IMR-90 (cell line): Measurements from ENCODE around the gene TRDMT1. TPM values are rescaled to one million over a fixed set of nuclear protein-coding genes. Genes with fewer than 3 reads are reported as not detected.

Experiments used
- ATAC-seq: fragments of 200-7000 bp; cut with Tn5 transposase; 2 replicates; pipeline ENCODE4 v1.9.1; 2020; ENCODE audit warnings: low read depth, mild to moderate bottlenecking, moderate library complexity
- BruUV-seq: library from RNA; stranded (reverse); fragments of 400-500 nt; replicated peaks from 2 replicates; lab custom pipeline; 2021; lab: Mats Ljungman, UMichigan
- CTCF ChIA-PET: fragments of 300-600 bp; formaldehyde crosslinking; extraction: SDS; loops from one replicate; lab custom pipeline; 2021; ENCODE audit warnings: antibody characterized with exemption; lab: Yijun Ruan, JAX
- POLR2A ChIA-PET: fragments of 300-600 bp; sonication (Branson Sonifier 250); formaldehyde crosslinking; loops from one replicate; lab custom pipeline; 2022; ENCODE audit warnings: antibody characterized with exemption; ENCODE audit not compliant: unreplicated experiment; lab: Charles Lee
- DNase-seq: peaks from one replicate; pipeline ENCODE4 v3.0.0; 2013
- H2AFZ ChIP-seq: replicated peaks from 2 replicates; pipeline ENCODE3; 2013; ENCODE audit warnings: low read length, mild to moderate bottlenecking; ENCODE audit not compliant: poor library complexity
- H2AK5ac ChIP-seq: 2 replicates; pipeline ENCODE4 v1.6.1; 2013; ENCODE audit warnings: low read depth, low read length, inconsistent platforms
- H2AK9ac ChIP-seq: replicated peaks from 2 replicates; pipeline ENCODE3; 2013; ENCODE audit warnings: mild to moderate bottlenecking, low read depth, low read length, moderate library complexity; ENCODE audit not compliant: poor library complexity
- H2BK120ac ChIP-seq: 2 replicates; pipeline ENCODE4 v1.6.1; 2013; ENCODE audit warnings: low read depth, low read length, inconsistent platforms
- H2BK15ac ChIP-seq: 3 replicates; pipeline ENCODE4 v1.6.1; 2013; ENCODE audit warnings: low read depth, low read length, inconsistent platforms
- H2BK20ac ChIP-seq: 2 replicates; pipeline ENCODE4 v1.6.1; 2013; ENCODE audit warnings: low read depth, mild to moderate bottlenecking, inconsistent platforms, low read length, moderate library complexity
- H2BK5ac ChIP-seq: 2 replicates; pipeline ENCODE4 v1.6.1; 2013; ENCODE audit warnings: mild to moderate bottlenecking, low read depth, low read length, inconsistent platforms; ENCODE audit not compliant: poor library complexity, severe bottlenecking
- H3K14ac ChIP-seq: replicated peaks from 2 replicates; pipeline ENCODE4 v1.6.1; 2013; ENCODE audit warnings: low read depth, low read length, inconsistent platforms
- H3K18ac ChIP-seq: 2 replicates; pipeline ENCODE4 v1.6.1; 2013; ENCODE audit warnings: low read depth, low read length, control low read depth
- H3K23ac ChIP-seq: 2 replicates; pipeline ENCODE4 v1.6.1; 2013; ENCODE audit warnings: low read depth, low read length, inconsistent platforms
- H3K27ac ChIP-seq: 2 replicates; pipeline ENCODE4 v1.5.1; 2013; ENCODE audit warnings: mild to moderate bottlenecking, control low read depth, low read length; ENCODE audit not compliant: insufficient read depth
- H3K27me3 ChIP-seq: 2 replicates; pipeline ENCODE4 v1.6.1; 2013; ENCODE audit warnings: low read length; ENCODE audit not compliant: control insufficient read depth, insufficient read depth
- H3K36me3 ChIP-seq: 2 replicates; pipeline ENCODE4 v1.6.1; 2013; ENCODE audit warnings: low read length, mixed read lengths; ENCODE audit not compliant: control insufficient read depth, insufficient read depth
- H3K4ac ChIP-seq: 2 replicates; pipeline ENCODE4 v1.6.1; 2013; ENCODE audit warnings: low read depth, low read length, inconsistent platforms
- H3K4me1 ChIP-seq: 2 replicates; pipeline ENCODE4 v1.6.1; 2013; ENCODE audit warnings: low read length, mixed read lengths; ENCODE audit not compliant: control insufficient read depth, insufficient read depth
- H3K4me2 ChIP-seq: 2 replicates; pipeline ENCODE4 v1.6.1; 2013; ENCODE audit warnings: low read depth, mild to moderate bottlenecking, control low read depth, low read length, moderate library complexity
- H3K4me3 ChIP-seq: 2 replicates; pipeline ENCODE4 v1.5.1; 2013; ENCODE audit warnings: low read depth, mild to moderate bottlenecking, control low read depth, low read length, moderate library complexity; ENCODE audit not compliant: insufficient read depth
- H3K56ac ChIP-seq: 2 replicates; pipeline ENCODE4 v1.6.1; 2013; ENCODE audit warnings: low read length, inconsistent platforms; ENCODE audit not compliant: insufficient read depth; ENCODE audit errors: extremely low read depth
- H3K79me1 ChIP-seq, 2 experiments: 2 replicates each; pipeline ENCODE4 v1.6.1; 2013; ENCODE audit warnings: low read length in 2 of 2, inconsistent platforms in 1 of 2, low read depth in 1 of 2
- H3K9ac ChIP-seq: 2 replicates; pipeline ENCODE4 v1.6.1; 2013; ENCODE audit warnings: low read depth, low read length, control low read depth
- H3K9me1 ChIP-seq: 2 replicates; pipeline ENCODE4 v1.6.1; 2013; ENCODE audit warnings: low read length, inconsistent platforms; ENCODE audit not compliant: insufficient read depth
- H3K9me3 ChIP-seq: 2 replicates; pipeline ENCODE4 v1.6.1; 2013; ENCODE audit warnings: low read length; ENCODE audit not compliant: control insufficient read depth, insufficient read depth
- H4K20me1 ChIP-seq: 2 replicates; pipeline ENCODE4 v1.6.1; 2013; ENCODE audit warnings: low read length, inconsistent platforms; ENCODE audit not compliant: insufficient read depth
- H4K5ac ChIP-seq: 2 replicates; pipeline ENCODE4 v1.6.1; 2013; ENCODE audit warnings: mild to moderate bottlenecking, low read depth, low read length, control low read depth
- H4K8ac ChIP-seq, 2 experiments: 2 replicates each; pipeline ENCODE4 v1.6.1; 2013; ENCODE audit warnings: low read depth in 2 of 2, low read length in 2 of 2, control low read depth in 1 of 2, inconsistent platforms in 1 of 2
- H4K91ac ChIP-seq: 2 replicates; pipeline ENCODE4 v1.6.1; 2013; ENCODE audit warnings: low read depth, low read length, inconsistent platforms; ENCODE audit not compliant: insufficient read depth
- BHLHE40 ChIP-seq: fragments of 150-350 bp; IDR thresholded peaks from 2 replicates; pipeline ENCODE4 v1.6.1; 2016; ENCODE audit warnings: mild to moderate bottlenecking, low read depth, low read length
- CEBPB ChIP-seq: IDR thresholded peaks from 2 replicates; pipeline ENCODE4 v1.6.1; 2012; ENCODE audit warnings: low read depth, low read length, improper control_type of control experiment
- CHD1 ChIP-seq: IDR thresholded peaks from 2 replicates; pipeline ENCODE4 v1.6.1; 2012; ENCODE audit warnings: low read depth, low read length, improper control_type of control experiment
- ELK1 ChIP-seq: fragments of 150-350 bp; IDR thresholded peaks from 2 replicates; pipeline ENCODE4 v1.6.1; 2016; ENCODE audit warnings: low read depth, mild to moderate bottlenecking, low read length, moderate library complexity, borderline replicate concordance
- FOS ChIP-seq: fragments of 150-350 bp; IDR thresholded peaks from 2 replicates; pipeline ENCODE4 v1.6.1; 2016; ENCODE audit warnings: low read depth, low read length
- MAFK ChIP-seq: IDR thresholded peaks from 2 replicates; pipeline ENCODE4 v1.6.1; 2012; ENCODE audit warnings: low read depth, low read length, improper control_type of control experiment
- MAZ ChIP-seq: IDR thresholded peaks from 2 replicates; pipeline ENCODE4 v1.6.1; 2012; ENCODE audit warnings: low read depth, mild to moderate bottlenecking, low read length, improper control_type of control experiment, moderate library complexity, borderline replicate concordance
- MXI1 ChIP-seq: IDR thresholded peaks from 2 replicates; pipeline ENCODE4 v1.6.1; 2012; ENCODE audit warnings: low read depth, mild to moderate bottlenecking, low read length, moderate library complexity, borderline replicate concordance
- NFE2L2 ChIP-seq: fragments of 150-350 bp; IDR thresholded peaks from 2 replicates; pipeline ENCODE4 v1.6.1; 2016; ENCODE audit warnings: low read depth, mild to moderate bottlenecking, low read length
- POLR2A ChIP-seq: IDR thresholded peaks from 2 replicates; pipeline ENCODE4 v1.6.1; 2012; ENCODE audit warnings: mild to moderate bottlenecking, low read depth, low read length
- RAD21 ChIP-seq: IDR thresholded peaks from 2 replicates; pipeline ENCODE4 v1.6.1; 2012; ENCODE audit warnings: low read length, improper control_type of control experiment
- RCOR1 ChIP-seq: IDR thresholded peaks from 2 replicates; pipeline ENCODE4 v1.6.1; 2012; ENCODE audit warnings: mild to moderate bottlenecking, low read length, improper control_type of control experiment; ENCODE audit not compliant: insufficient replicate concordance
- RFX5 ChIP-seq: IDR thresholded peaks from 2 replicates; pipeline ENCODE4 v1.8.0; 2012; ENCODE audit warnings: low read depth, mild to moderate bottlenecking, low read length, moderate library complexity
- SMC3 ChIP-seq: fragments of 150-350 bp; IDR thresholded peaks from 2 replicates; pipeline ENCODE4 v1.6.1; 2016; ENCODE audit warnings: low read depth, mild to moderate bottlenecking, antibody characterized with exemption, low read length, moderate library complexity
- USF2 ChIP-seq: fragments of 150-350 bp; IDR thresholded peaks from 2 replicates; pipeline ENCODE4 v1.6.1; 2017; ENCODE audit warnings: mild to moderate bottlenecking, antibody characterized with exemption, low read length, low read depth
- dilution Hi-C: fragments of 300-500 bp; cut with HindIII; formaldehyde crosslinking; loops from one replicate; pipeline ENCODE4 v1.14.3; 2018; ENCODE audit warnings: low sequenced_read_pairs; ENCODE audit not compliant: unreplicated experiment
- in situ Hi-C: fragments of 300-500 bp; cut with MboI; formaldehyde crosslinking; loops from 3 replicates; pipeline ENCODE4 v1.14.3; 2019; ENCODE audit warnings: low sequenced_read_pairs, inconsistent platforms, mixed read lengths
- intact Hi-C: fragments of 100-400 bp; cut with micrococcal nuclease; formaldehyde crosslinking; loops from 2 replicates; pipeline ENCODE4 v1.10.0; 2022
- polyA plus RNA-seq, 3 experiments: library from polyadenylated mRNA; depleted of rRNA; stranded (reverse); fragments of >200 nt; gene quantifications; 2 replicates each; pipeline ENCODE4 v1.2.3, GENCODE V29; 2012; ENCODE audit warnings: low replicate concordance in 1 of 3
- total RNA-seq: library from RNA; depleted of rRNA; stranded (reverse); fragments of >200 nt; gene quantifications from 2 replicates; pipeline ENCODE4 v1.2.3, GENCODE V29; 2012
- TF ChIP-seq, protein P1 (sequence below): conservative IDR thresholded peaks from 2 replicates; pipeline ENCODE4 v1.5.1; 2012; ENCODE audit warnings: mild to moderate bottlenecking, low read depth, low read length, improper control_type of control experiment

TRDMT1 gene
- total and polyA plus RNA-seq, 2 of the 4 experiments (the other 2 are of a cell fraction) = 2.1 to 4.7 TPM

GRCh38 chr10:17154116-17154515 lies 47.4 kb downstream of the TRDMT1 start:
- H2BK15ac ChIP-seq = no peak overlapping the region
- peaks cover 3% of the 10 kb centered on the region for H3K9me1 ChIP-seq
- H3K4me2 ChIP-seq = no peak overlapping the region
- ChIA-PET CTCF (no interaction called here), POLR2A (no interaction called here)
- H3K9me3 ChIP-seq = no peaks in the 10 kb centered on the region
- H3K4me1 ChIP-seq = 0 out of 2 replicates have a peak, but pooled peaks cover 2% of the 10 kb centered on the region
- H3K27ac ChIP-seq = no peak overlapping the region
- H3K56ac ChIP-seq = no peak overlapping the region
- no peak overlapping the region for H3K18ac ChIP-seq
- intact Hi-C loops = no loop called here
- TF ChIP-seq CHD1 (no peak), RFX5 (no peak), MAFK (no peak), SMC3 (no peak), CEBPB (no peak), MXI1 (no peak), RAD21 (no peak), RCOR1 (no peak), NFE2L2 (no peak), POLR2A (no peak), MAZ (no peak), ELK1 (no peak), FOS (no peak), BHLHE40 (no peak), USF2 (no peak)
- TF ChIP-seq, protein P1, sequence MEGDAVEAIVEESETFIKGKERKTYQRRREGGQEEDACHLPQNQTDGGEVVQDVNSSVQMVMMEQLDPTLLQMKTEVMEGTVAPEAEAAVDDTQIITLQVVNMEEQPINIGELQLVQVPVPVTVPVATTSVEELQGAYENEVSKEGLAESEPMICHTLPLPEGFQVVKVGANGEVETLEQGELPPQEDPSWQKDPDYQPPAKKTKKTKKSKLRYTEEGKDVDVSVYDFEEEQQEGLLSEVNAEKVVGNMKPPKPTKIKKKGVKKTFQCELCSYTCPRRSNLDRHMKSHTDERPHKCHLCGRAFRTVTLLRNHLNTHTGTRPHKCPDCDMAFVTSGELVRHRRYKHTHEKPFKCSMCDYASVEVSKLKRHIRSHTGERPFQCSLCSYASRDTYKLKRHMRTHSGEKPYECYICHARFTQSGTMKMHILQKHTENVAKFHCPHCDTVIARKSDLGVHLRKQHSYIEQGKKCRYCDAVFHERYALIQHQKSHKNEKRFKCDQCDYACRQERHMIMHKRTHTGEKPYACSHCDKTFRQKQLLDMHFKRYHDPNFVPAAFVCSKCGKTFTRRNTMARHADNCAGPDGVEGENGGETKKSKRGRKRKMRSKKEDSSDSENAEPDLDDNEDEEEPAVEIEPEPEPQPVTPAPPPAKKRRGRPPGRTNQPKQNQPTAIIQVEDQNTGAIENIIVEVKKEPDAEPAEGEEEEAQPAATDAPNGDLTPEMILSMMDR = no peak
- H3K4ac ChIP-seq = no peak overlapping the region
- no peak overlapping the region for H2AFZ ChIP-seq
- no peak for ATAC-seq
- H3K4me3 ChIP-seq = no peak overlapping the region
- no peak overlapping the region for H3K9ac ChIP-seq
- no peak overlapping the region for H3K14ac ChIP-seq
- H2BK20ac ChIP-seq = no peak overlapping the region
- no peak overlapping the region for H2AK5ac ChIP-seq
- H3K27me3 ChIP-seq = no peaks in the 10 kb centered on the region
- DNase-seq = no peak
- no peak overlapping the region for H4K5ac ChIP-seq
- no peak overlapping the region for H3K23ac ChIP-seq
- H2BK120ac ChIP-seq = no peak overlapping the region
- no peaks in the 10 kb centered on the region; a peak in 1 of 4 replicates for H3K79me1 ChIP-seq
- in situ Hi-C loops = no loop called here
- H4K91ac ChIP-seq = no peak overlapping the region
- no peak overlapping the region for H4K8ac ChIP-seq
- peaks cover 2% of the 10 kb centered on the region; the same call in 1 of the 2 replicates for H3K36me3 ChIP-seq
- dilution Hi-C loops = no loop called here
- no peak overlapping the region for H2BK5ac ChIP-seq
- H2AK9ac ChIP-seq = no peak overlapping the region
- no TSS peak for BruUV-seq
- no peaks in the 10 kb centered on the region for H4K20me1 ChIP-seq
